ENCODE data around the gene LIFR. TPM values are rescaled to one million over a fixed set of nuclear protein-coding genes. Genes with fewer than 3 reads are reported as not detected.

The LIFR gene
- total RNA-seq, 1 donor from 2014 or later, result 2.2 TPM

- Histone ChIP-seq H3K27ac (no peak overlapping the region), H4K20me1 (ENCODE audit: low read depth) (no peaks in the 10 kb centered on the region), H3K36me3 (no peaks in the 10 kb centered on the region), H3K4me2 (no peak overlapping the region), H2AFZ (replicated peaks) (no peak overlapping the region), H3K9ac (no peak overlapping the region), H3K9me3 (ENCODE audit: low read depth) (no peaks in the 10 kb centered on the region), H3K79me2 (ENCODE audit: low read depth) (no peaks in the 10 kb centered on the region), H3K4me1 (no peaks in the 10 kb centered on the region), H3K27me3 (no peaks in the 10 kb centered on the region), H3F3A (ENCODE audit: low read depth) (no peaks in the 10 kb centered on the region), H3K4me3 (no peak overlapping the region)
- DNase-seq (ENCODE audit: low spot score), result no peak
- Mint-ChIP-seq H3K4me3 (no peak overlapping the region), H3K27me3 (ENCODE audit: insufficient read depth, low read depth) (peaks cover 2% of the 10 kb centered on the region), H3K27ac (no peak overlapping the region), H3K9me3 (no peaks in the 10 kb centered on the region), H3K36me3 (no peaks in the 10 kb centered on the region), H3K4me1 (no peaks in the 10 kb centered on the region)
- TF ChIP-seq EZH2phosphoT487 (IDR thresholded peaks at IDR 0.05) (no peak), CTCF (IDR thresholded peaks at IDR 0.05) (no peak), EZH2 (IDR thresholded peaks at IDR 0.05) (no peak)
These were observed 27.1 kb upstream of the LIFR start for GRCh38 chr5:38583500-38583899.

GRCh38 chr5:38582975-38583319 is 26.5 kb upstream of the LIFR start:
- Mint-ChIP-seq H3K27me3 (ENCODE audit: insufficient read depth, low read depth) (peaks cover 2% of the 10 kb centered on the region), H3K27ac (no peak overlapping the region), H3K4me1 (no peaks in the 10 kb centered on the region), H3K9me3 (no peaks in the 10 kb centered on the region), H3K36me3 (no peaks in the 10 kb centered on the region), H3K4me3 (no peak overlapping the region)
- Histone ChIP-seq H3F3A (ENCODE audit: low read depth) (no peaks in the 10 kb centered on the region), H3K4me2 (no peak overlapping the region), H3K4me3 (no peak overlapping the region), H3K27ac (no peak overlapping the region), H3K9ac (no peak overlapping the region), H2AFZ (replicated peaks) (no peak overlapping the region), H3K79me2 (ENCODE audit: low read depth) (no peaks in the 10 kb centered on the region), H3K4me1 (no peaks in the 10 kb centered on the region), H3K27me3 (no peaks in the 10 kb centered on the region), H4K20me1 (ENCODE audit: low read depth) (no peaks in the 10 kb centered on the region), H3K9me3 (ENCODE audit: low read depth) (no peaks in the 10 kb centered on the region), H3K36me3 (no peaks in the 10 kb centered on the region)
- DNase-seq (ENCODE audit: low spot score), result no peak
- TF ChIP-seq EZH2 (IDR thresholded peaks at IDR 0.05) (no peak), CTCF (IDR thresholded peaks at IDR 0.05) (no peak), EZH2phosphoT487 (IDR thresholded peaks at IDR 0.05) (no peak)

- Histone ChIP-seq H3K27me3 (no peaks in the 10 kb centered on the region), H3K79me2 (ENCODE audit: low read depth) (no peaks in the 10 kb centered on the region), H3K4me3 (no peak overlapping the region), H3K9ac (no peak overlapping the region), H3K4me2 (no peak overlapping the region), H3K9me3 (ENCODE audit: low read depth) (no peaks in the 10 kb centered on the region), H3F3A (ENCODE audit: low read depth) (no peaks in the 10 kb centered on the region), H3K27ac (no peak overlapping the region), H3K4me1 (no peaks in the 10 kb centered on the region), H4K20me1 (ENCODE audit: low read depth) (no peaks in the 10 kb centered on the region), H2AFZ (replicated peaks) (no peak overlapping the region), H3K36me3 (no peaks in the 10 kb centered on the region)
- Mint-ChIP-seq H3K36me3 (no peaks in the 10 kb centered on the region), H3K4me3 (no peak overlapping the region), H3K27me3 (ENCODE audit: insufficient read depth, low read depth) (peaks cover 4% of the 10 kb centered on the region), H3K27ac (no peak overlapping the region), H3K4me1 (peaks cover 2% of the 10 kb centered on the region), H3K9me3 (no peaks in the 10 kb centered on the region)
- TF ChIP-seq CTCF (IDR thresholded peaks at IDR 0.05) (no peak), EZH2phosphoT487 (IDR thresholded peaks at IDR 0.05) (no peak), EZH2 (IDR thresholded peaks at IDR 0.05) (no peak)
- no peak for DNase-seq (ENCODE audit: low spot score)
These were observed 26.0 kb upstream of the LIFR start for GRCh38 chr5:38582293-38582974.
